Measurements from ENCODE around the gene PUM1.
"Not testable (repeated sequence)": the region's sequence is repeated elsewhere in the genome, so short reads cannot be mapped to it uniquely, and the experiment has no call there.

Gene PUM1

GRCh38 chr1:30988045-30988444 is 77.5 kb downstream of the PUM1 start:
- DNase-seq, result no peak

- no peak for DNase-seq
Measured at GRCh38 chr1:30986755-30987154, 78.8 kb downstream of the PUM1 start.

- no peak for DNase-seq
Measured at GRCh38 chr1:30984991-30985503, 80.5 kb downstream of the PUM1 start.

- DNase-seq, result no peak
Measured at GRCh38 chr1:30984165-30984889, 81.2 kb downstream of the PUM1 start.

GRCh38 chr1:30982937-30983336 is 82.6 kb downstream of the PUM1 start:
- no peak for DNase-seq

GRCh38 chr1:30982431-30982830 is 83.1 kb downstream of the PUM1 start:
- no peak for DNase-seq

- DNase-seq, result no peak
Measured at GRCh38 chr1:30981172-30981571, 84.3 kb downstream of the PUM1 start.

- no peak for DNase-seq
Measured at GRCh38 chr1:30977511-30977910, 88.0 kb downstream of the PUM1 start.

GRCh38 chr1:30977105-30977504 is 88.4 kb downstream of the PUM1 start:
- no peak for DNase-seq

- DNase-seq, result no peak
Measured at GRCh38 chr1:30976143-30976542, 89.4 kb downstream of the PUM1 start.

- DNase-seq, result no peak
Measured at GRCh38 chr1:30975217-30975616, 90.3 kb downstream of the PUM1 start.

GRCh38 chr1:30974536-30974935 is 91.0 kb downstream of the PUM1 start:
- no peak for DNase-seq

- not testable (repeated sequence) for DNase-seq
Measured at GRCh38 chr1:30972349-30972748, 93.2 kb downstream of the PUM1 start.

GRCh38 chr1:30971496-30971895 is 94.0 kb downstream of the PUM1 start:
- no peak for DNase-seq

GRCh38 chr1:30969903-30970302 is 95.6 kb downstream of the PUM1 start:
- no peak for DNase-seq

- no peak for DNase-seq
Measured at GRCh38 chr1:30968220-30968971, 97.1 kb downstream of the PUM1 start.

GRCh38 chr1:30966690-30967369 is 98.7 kb downstream of the PUM1 start:
- DNase-seq, result no peak

GRCh38 chr1:30965924-30966599 is 99.5 kb downstream of the PUM1 start:
- DNase-seq, result no peak

GRCh38 chr1:30964706-30965105 is 100.8 kb downstream of the PUM1 start:
- no peak for DNase-seq

GRCh38 chr1:30962609-30963508 is 102.7 kb downstream of the PUM1 start:
- no peak for DNase-seq

- DNase-seq, result no peak
Measured at GRCh38 chr1:30957560-30958222, 107.8 kb downstream of the PUM1 start.

Data from NK-92 treated with Interleukin-12 subunit alpha and Interleukin-12 subunit beta, amount 100 ng/mL, for 24 hours (cell line).